Activated CD8-positive, alpha-beta memory T cell treated with anti-CD3 and anti-CD28 coated beads, Interleukin-2, amount 10 ng/mL, durations not matched to agents 7 days and 5 days (primary cell): ENCODE data around the gene ZNF358. TPM values are rescaled to one million over a fixed set of nuclear protein-coding genes. Genes with fewer than 3 reads are reported as not detected.

ENCODE experiments used
- ATAC-seq: fragments of 150-1000 bp; cut with Tn5 transposase; one replicate; pipeline ENCODE4 v1.10.0; 2021; ENCODE audit warnings: moderate library complexity
- CTCF ChIA-PET: fragments of 350-600 bp; sonication (Branson Sonifier 250); formaldehyde crosslinking; loops from one replicate; lab custom pipeline; 2021; ENCODE audit warnings: antibody characterized with exemption; lab: Charles Lee
- DNase-seq: peaks from one replicate; pipeline ENCODE4 v3.0.0-alpha.2; 2020
- H3K27ac Mint-ChIP-seq: one replicate; pipeline ENCODE4 v1.8.0; 2021; ENCODE audit warnings: mild to moderate bottlenecking, mixed read lengths
- H3K27me3 Mint-ChIP-seq: one replicate; pipeline ENCODE4 v1.8.0; 2021; ENCODE audit warnings: mixed read lengths
- H3K36me3 Mint-ChIP-seq: one replicate; pipeline ENCODE4 v1.8.0; 2021; ENCODE audit warnings: mild to moderate bottlenecking, mixed read lengths
- H3K4me1 Mint-ChIP-seq: one replicate; pipeline ENCODE4 v1.8.0; 2021; ENCODE audit warnings: mixed read lengths
- H3K4me3 Mint-ChIP-seq: one replicate; pipeline ENCODE4 v1.8.0; 2021; ENCODE audit warnings: mild to moderate bottlenecking, moderate library complexity, mixed read lengths
- H3K9me3 Mint-ChIP-seq: one replicate; pipeline ENCODE4 v1.8.0; 2022; ENCODE audit warnings: low read depth, mixed read lengths
- total RNA-seq, 2 experiments: library from RNA; stranded (reverse); gene quantifications; one replicate each; pipeline ENCODE4 v1.2.3, GENCODE V29; 2021

The ZNF358 gene
- total RNA-seq, 2 experiments from 2014 or later = 8.9 to 11.3 TPM

DNA sequence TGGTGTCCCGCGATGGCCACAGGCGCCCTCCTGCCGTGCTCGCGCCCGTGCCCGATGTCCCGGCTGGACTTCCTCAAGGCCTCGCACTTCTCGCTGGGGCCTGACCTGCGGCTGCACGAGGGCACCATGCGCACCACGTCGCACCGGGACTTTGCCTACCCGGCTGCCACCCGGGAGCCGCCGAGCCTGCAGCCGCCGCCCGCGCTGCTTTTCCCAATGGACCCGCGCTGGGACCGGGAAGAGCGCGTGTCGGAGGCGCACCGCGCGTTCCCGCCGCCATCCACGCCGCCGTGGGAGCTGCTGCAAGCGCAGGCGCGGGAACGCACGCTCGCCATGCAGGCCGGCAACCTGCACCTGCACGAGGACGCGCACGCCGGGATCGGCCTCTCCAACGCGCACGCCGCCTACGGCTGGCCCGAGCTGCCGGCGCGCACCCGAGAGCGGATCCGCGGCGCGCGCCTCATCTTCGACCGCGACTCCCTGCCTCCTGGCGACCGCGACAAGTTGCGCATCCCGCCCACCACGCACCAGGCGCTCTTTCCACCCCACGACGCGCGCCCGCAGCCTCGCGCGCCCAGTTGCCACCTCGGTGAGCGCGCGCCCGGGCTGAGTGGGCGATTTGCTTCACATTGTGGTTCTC is 15.0 kb upstream of the ZNF358 start:
- CTCF ChIA-PET = interaction anchor here (0.7 to 1.2 kb wide), 2 partner anchors 11 to 68 kb away, joined by 3 to 4 read pairs; no protein-coding TSS in a partner anchor
- Mint-ChIP-seq H3K36me3 (no peaks in the 10 kb centered on the region), H3K4me3 (peak overlapping the region; percentile 41), H3K9me3 (no peaks in the 10 kb centered on the region), H3K4me1 (peaks cover 12% of the 10 kb centered on the region), H3K27me3 (peaks cover 46% of the 10 kb centered on the region), H3K27ac (no peak overlapping the region)
- DNase-seq (peak; percentile 75), ATAC-seq (peak; percentile 54)

DNA sequence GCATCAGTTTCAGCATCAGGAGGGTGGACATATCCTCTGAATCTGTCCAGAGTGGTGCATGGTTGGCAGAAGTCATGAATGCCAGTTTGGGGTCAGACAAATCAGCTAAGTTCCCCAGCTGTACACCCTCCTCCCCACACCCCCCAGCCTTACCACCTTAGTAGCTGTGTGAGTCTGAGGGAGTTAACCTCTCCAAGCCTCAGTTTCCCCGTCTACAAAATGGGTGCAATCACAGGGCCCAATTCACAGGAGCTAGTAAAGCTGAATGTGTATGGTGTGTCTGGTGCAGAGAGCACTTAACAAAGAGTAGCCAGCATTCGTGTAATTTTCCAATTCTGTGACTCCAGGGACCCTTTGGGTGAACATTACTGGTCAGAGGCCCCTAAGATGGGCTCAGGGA is 13.4 kb upstream of the ZNF358 start:
- Mint-ChIP-seq H3K4me1 (peaks cover 15% of the 10 kb centered on the region), H3K36me3 (no peaks in the 10 kb centered on the region), H3K27me3 (peaks cover 42% of the 10 kb centered on the region), H3K9me3 (no peaks in the 10 kb centered on the region), H3K27ac (no peak overlapping the region), H3K4me3 (no peak overlapping the region)
- CTCF ChIA-PET = no interaction called here
- DNase-seq (no peak), ATAC-seq (no peak)

DNA sequence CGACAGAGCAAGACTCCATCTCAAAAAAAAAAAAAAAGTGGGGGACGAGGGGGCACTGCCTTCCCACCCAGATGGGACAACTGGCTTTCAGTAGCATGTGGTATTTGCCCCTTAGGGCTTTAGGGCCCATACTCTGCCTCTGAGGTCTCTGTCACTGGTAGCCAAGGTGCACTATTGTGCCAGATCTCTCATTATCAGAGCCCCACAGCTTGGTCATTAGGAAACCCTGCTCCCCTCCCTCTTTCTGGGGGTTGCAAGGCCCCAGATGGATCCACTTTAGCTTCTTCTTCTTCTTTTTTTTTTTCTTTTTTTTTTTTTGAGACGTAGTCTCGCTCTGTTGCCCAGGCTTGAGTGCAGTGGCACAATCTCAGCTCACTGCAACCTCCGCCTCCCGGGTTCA is 11.2 kb upstream of the ZNF358 start:
- Mint-ChIP-seq H3K27me3 (peaks cover 38% of the 10 kb centered on the region), H3K4me1 (peaks cover 15% of the 10 kb centered on the region), H3K9me3 (no peaks in the 10 kb centered on the region), H3K27ac (no peak overlapping the region), H3K4me3 (no peak overlapping the region), H3K36me3 (no peaks in the 10 kb centered on the region)
- DNase-seq (no peak), ATAC-seq (no peak)
- CTCF ChIA-PET = no interaction called here

DNA sequence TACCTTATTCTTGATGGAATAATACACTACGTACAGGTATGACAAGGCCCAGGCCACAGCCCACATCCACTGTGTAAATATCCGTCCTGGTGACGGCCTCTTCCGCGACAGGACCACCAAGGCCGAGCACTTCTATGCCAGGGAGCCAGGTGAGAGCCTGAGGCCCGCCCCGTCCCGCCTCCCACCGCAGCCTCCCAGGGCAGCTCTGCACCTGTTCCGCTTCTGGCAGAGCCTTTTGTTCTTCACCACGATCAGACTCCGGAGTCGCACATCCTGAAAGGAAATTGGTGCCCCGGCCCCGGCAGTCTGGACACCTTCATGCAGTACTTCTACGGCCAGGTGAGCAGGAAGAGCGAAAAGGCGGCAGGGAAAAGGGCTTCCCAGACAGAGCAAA is 10.6 kb upstream of the ZNF358 start:
- no peak overlapping the region for H3K4me3 Mint-ChIP-seq
- CTCF ChIA-PET = no interaction called here
- H3K27ac Mint-ChIP-seq = no peak overlapping the region
- DNase-seq (no peak), ATAC-seq (no peak)
- peaks cover 15% of the 10 kb centered on the region for H3K4me1 Mint-ChIP-seq
- H3K9me3 Mint-ChIP-seq = no peaks in the 10 kb centered on the region
- peaks cover 36% of the 10 kb centered on the region for H3K27me3 Mint-ChIP-seq
- no peaks in the 10 kb centered on the region for H3K36me3 Mint-ChIP-seq

DNA sequence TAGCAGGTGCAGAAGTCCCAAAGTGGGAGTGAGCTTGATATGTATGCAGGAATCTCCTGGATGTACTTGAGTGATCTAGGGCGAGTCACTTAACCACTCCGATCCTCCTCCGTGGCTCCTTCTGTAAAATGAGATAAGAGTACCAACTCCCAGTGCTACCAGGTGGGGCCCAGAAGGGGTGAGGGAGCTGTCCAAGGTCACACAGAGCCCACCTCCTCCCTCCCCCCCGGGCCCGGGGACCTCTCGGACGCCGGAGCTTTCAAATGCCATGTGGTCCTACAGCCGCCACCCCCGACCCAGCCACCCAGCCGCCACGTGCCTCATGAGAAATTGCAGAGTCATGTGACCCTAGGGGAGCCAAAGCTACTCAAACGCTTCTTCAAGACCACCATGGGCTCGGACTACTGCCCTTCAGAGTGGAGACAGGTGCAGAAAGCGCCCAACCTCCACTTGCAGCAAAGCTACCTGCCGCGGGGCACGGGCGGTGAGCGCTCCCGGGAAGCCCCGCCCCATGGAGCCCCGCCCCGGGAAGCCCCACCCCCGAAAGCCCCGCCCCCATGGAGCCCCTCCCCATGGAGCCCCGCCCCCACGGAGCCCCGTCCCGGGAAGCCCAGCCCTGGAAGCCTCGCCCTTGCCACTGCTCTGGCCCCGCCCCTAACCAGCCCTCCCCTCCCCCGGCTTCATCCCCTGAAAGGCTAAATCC is 10.1 kb upstream of the ZNF358 start:
- H3K27ac Mint-ChIP-seq = no peak overlapping the region
- peaks cover 36% of the 10 kb centered on the region for H3K27me3 Mint-ChIP-seq
- no peak for DNase-seq
- no peak overlapping the region for H3K4me3 Mint-ChIP-seq
- peak; percentile 41 for ATAC-seq
- CTCF ChIA-PET = interaction anchor here (1.6 kb wide), 1 partner anchor 19 kb away, joined by 4 read pairs; no protein-coding TSS in a partner anchor
- no peaks in the 10 kb centered on the region for H3K9me3 Mint-ChIP-seq
- H3K4me1 Mint-ChIP-seq = peaks cover 15% of the 10 kb centered on the region
- H3K36me3 Mint-ChIP-seq = no peaks in the 10 kb centered on the region

DNA sequence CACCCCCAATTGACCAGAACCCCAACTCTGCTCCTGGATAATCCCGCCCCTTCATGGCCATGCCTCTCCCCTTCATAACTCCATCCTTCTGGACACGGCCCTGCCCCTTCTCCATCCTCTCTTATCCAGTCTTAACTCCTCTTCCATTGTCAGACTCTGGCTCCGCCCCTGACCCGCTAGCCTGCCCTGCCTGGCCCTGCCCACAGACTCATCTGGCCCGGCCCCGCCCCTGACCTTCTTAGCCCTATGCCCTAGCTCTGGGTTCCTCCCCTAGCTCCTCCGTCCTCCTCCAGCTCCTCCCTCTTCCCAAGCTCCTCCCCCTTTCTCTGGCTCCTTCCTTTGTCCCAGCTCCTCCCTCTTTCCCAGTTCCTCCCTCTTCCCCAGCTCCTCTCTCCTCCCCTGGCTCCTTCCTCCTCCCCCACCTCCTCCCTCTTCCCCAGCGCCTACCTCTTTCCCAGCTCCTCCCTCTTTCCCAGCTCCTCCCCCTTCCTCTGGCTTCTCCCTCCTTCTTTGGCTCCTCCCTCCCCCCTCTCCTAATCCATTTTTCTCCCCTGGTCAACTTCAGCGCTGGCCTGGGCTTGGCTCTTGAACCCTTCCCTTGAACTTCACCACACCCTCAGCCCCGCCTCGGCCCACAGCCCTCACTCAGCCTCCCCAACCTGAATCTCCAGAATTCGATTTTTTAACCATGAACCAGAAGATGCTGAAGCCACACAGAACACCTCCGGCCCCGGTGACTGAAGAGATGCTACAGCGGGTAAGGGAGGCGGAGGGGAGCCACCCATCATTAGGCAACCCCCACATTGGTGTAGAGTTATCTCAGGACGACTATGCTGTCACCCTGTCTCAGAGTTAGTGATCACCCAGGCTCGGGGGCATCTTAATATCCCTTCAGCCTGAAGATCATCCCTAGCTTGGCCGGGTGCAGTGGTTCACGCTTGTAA is 9.2 kb upstream of the ZNF358 start:
- CTCF ChIA-PET = interaction anchor here (1.4 to 1.6 kb wide), 2 partner anchors 20 to 62 kb away, joined by 4 read pairs; no protein-coding TSS in a partner anchor
- peaks cover 31% of the 10 kb centered on the region for H3K27me3 Mint-ChIP-seq
- H3K4me3 Mint-ChIP-seq = no peak overlapping the region
- peak; percentile 77 for DNase-seq
- peaks cover 13% of the 10 kb centered on the region for H3K4me1 Mint-ChIP-seq
- ATAC-seq = peak; percentile 79
- H3K36me3 Mint-ChIP-seq = no peaks in the 10 kb centered on the region
- no peaks in the 10 kb centered on the region for H3K9me3 Mint-ChIP-seq
- H3K27ac Mint-ChIP-seq = no peak overlapping the region

DNA sequence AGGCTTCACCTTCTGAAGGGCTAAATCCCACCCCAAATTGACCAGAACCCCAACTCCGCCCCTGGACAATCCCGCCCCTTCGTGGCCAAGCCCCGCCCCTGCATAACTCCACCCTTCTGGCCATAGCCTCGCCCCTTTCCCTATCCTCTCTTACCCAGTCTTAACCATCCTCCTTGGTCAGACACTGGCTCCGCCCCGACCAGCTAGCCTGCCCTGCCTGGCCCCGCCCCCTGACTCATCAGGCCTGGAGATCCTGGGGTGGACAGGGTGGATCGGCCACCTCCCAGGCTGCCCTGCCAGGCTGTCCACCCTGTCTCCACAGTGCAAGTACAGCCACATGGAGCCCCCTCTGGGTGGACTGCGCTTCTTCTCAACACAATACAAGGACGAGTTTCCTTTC is 8.0 kb upstream of the ZNF358 start:
- Mint-ChIP-seq H3K27ac (no peak overlapping the region), H3K27me3 (peaks cover 22% of the 10 kb centered on the region), H3K4me3 (no peak overlapping the region), H3K9me3 (no peaks in the 10 kb centered on the region), H3K4me1 (peaks cover 13% of the 10 kb centered on the region), H3K36me3 (no peaks in the 10 kb centered on the region)
- ATAC-seq (peak; percentile 31), DNase-seq (no peak)
- CTCF ChIA-PET = interaction anchor here (1.4 kb wide), 1 partner anchor 60 kb away, joined by 4 read pairs; no protein-coding TSS in a partner anchor

DNA sequence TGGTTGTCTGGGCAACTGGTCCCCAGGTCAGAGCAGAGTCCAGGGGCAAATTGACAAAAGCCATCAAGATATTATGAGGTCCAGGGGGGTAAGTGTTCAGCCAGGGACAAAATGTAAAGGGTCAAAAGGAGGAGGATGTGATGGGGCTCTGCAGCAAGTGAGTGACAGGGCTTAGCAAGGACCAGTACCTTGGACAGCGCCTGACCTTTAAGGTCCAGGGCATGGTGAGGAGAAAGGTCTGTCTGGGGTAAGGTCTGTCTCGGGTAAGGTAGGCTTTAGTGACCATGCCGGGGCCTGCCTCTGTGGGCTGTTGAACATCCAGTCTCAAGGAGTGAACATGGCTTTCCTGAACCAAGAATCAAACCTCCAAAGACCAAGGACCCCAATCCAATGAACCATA is 6.3 kb upstream of the ZNF358 start:
- ATAC-seq (no peak), DNase-seq (no peak)
- Mint-ChIP-seq H3K27ac (no peak overlapping the region), H3K27me3 (peaks cover 24% of the 10 kb centered on the region), H3K36me3 (no peaks in the 10 kb centered on the region), H3K4me1 (peaks cover 13% of the 10 kb centered on the region), H3K4me3 (no peak overlapping the region), H3K9me3 (no peaks in the 10 kb centered on the region)
- CTCF ChIA-PET = no interaction called here

DNA sequence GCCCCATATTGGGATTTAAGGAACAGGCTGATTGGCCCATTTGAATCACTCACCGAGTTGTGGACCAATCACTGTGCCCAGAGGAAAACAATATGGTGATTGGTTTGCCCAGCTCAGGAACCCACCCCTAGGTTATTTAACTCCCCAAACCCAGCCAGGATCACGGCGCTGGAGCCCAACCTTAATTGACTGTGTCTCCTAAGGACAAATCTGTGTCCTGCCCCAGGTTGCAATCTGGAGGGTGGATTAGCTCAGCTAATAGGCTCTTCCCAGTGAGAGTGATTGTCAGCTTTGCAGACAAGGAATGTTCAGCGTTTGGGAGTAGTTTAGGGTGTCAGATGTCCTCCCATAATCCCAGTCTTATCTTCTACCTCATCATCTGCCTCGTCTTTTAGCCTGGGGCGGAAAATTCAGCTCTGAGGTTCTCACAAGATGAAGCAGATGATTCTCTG is 3.5 kb upstream of the ZNF358 start:
- Mint-ChIP-seq H3K9me3 (no peaks in the 10 kb centered on the region), H3K4me1 (peaks cover 4% of the 10 kb centered on the region), H3K27me3 (peaks cover 27% of the 10 kb centered on the region), H3K36me3 (no peaks in the 10 kb centered on the region), H3K4me3 (no peak overlapping the region), H3K27ac (no peak overlapping the region)
- no peak for ATAC-seq
- DNase-seq = no peak
- CTCF ChIA-PET = interaction anchor here (2.2 kb wide), 1 partner anchor 56 kb away, joined by 6 read pairs; no protein-coding TSS in a partner anchor

DNA sequence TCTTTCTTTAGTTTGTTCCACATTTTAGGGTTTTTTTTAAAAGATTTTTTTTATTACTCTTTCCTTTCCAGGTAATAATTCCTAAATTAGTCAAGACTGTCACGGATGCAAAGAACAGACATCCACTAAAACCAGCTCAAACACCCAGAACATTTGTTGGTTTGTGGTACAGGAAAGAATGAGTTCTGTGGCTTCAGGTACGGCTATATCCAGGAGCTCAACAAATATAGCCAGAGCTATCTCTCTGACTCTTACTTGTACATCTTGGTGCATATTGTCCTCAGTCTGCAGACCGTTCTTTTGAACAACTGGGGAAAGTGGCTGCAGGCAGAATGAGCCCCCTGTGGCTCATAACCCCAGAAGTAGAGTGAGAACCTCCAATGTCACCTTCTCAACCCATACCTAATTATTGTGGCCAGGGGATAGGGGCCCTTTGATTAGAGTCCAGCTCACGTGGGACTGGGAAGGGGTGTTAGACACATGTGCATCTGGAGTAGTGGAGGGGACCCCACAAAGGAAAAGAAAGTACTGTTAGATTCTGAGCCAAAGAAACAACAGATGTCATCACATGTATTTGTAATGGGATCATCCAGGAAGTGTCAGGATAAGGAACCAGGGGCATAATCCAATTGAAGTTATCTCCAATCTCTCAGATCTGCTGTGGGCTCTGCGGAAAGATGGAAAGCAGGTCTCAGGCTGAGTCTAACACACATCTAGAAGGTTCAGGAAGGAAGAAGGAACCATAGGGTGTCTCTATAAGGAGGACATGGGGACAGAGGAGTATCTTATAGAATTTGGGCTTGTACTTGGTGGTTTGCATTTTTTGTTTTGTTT is 1.9 kb upstream of the ZNF358 start:
- Mint-ChIP-seq H3K4me1 (peaks cover 4% of the 10 kb centered on the region), H3K9me3 (no peaks in the 10 kb centered on the region), H3K27ac (no peak overlapping the region), H3K4me3 (no peak overlapping the region), H3K27me3 (peaks cover 27% of the 10 kb centered on the region), H3K36me3 (no peaks in the 10 kb centered on the region)
- ATAC-seq (no peak), DNase-seq (no peak)
- CTCF ChIA-PET = interaction anchor here (1.3 to 2.2 kb wide), 2 partner anchors 54 to 167 kb away, joined by 3 to 6 read pairs; partner anchors contain the start of gene TRAPPC5

DNA sequence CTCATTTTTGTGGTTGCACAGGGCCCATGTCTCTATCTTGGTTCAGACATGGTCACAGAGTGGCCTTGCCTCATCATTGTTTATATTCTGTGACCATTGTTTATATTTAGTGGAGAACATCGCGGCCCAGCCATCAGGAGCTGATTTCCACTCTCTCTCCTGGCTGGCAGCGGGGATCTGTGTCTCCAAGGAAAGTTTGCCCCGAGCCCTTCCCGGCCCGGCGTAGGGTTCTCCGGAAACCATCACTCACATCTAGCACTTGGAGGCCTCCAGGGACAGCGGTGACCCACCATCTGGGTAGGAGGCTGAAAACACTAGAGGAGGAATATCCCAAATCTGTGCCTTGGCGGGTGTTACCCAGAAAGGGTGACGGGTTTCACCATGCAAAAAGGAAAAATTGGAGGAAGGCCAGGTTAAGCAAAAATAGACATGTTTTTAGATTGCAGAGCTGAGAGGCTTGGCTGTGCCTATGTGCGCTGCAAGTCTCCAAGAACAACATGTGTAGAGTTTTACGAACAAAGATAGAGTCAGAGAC is 726 bp upstream of the ZNF358 start:
- DNase-seq (no peak), ATAC-seq (no peak)
- peaks cover 4% of the 10 kb centered on the region for H3K4me1 Mint-ChIP-seq
- H3K36me3 Mint-ChIP-seq = no peaks in the 10 kb centered on the region
- H3K27me3 Mint-ChIP-seq = peaks cover 24% of the 10 kb centered on the region
- no peaks in the 10 kb centered on the region for H3K9me3 Mint-ChIP-seq
- CTCF ChIA-PET = interaction anchor here (1.3 kb wide), 1 partner anchor 166 kb away, joined by 3 read pairs; the partner anchor contains the start of gene TRAPPC5
- peak overlapping the region; percentile 25 for H3K27ac Mint-ChIP-seq
- H3K4me3 Mint-ChIP-seq = peak overlapping the region; percentile 72

DNA sequence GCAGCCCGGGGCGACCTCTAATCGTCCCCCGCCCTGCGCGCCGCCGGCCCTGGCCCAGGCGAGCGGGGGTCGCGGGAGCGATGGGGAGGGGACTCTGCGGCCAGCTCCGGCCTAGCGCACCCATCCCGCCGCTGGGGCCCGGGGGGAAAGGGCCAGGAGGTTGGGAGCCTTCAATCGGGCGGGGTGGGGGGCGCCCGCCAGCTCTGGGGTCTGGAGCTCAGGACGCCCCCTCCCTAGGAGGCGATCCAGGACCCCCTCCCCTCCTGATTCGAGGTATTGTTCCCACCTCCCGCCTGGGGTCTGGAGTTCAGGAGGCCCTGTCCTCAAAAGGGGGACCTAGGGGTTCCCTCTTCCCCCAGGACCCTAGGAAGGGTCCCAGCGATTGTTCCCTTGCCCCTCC is 430 bp downstream of the ZNF358 start:
- Mint-ChIP-seq H3K4me1 (peaks cover 4% of the 10 kb centered on the region), H3K27ac (no peak overlapping the region), H3K4me3 (peak overlapping the region; percentile 60), H3K9me3 (no peaks in the 10 kb centered on the region), H3K36me3 (no peaks in the 10 kb centered on the region), H3K27me3 (peaks cover 24% of the 10 kb centered on the region)
- no peak for DNase-seq
- CTCF ChIA-PET = interaction anchor here (0.6 to 0.7 kb wide), 2 partner anchors 166 to 367 kb away, joined by 3 to 4 read pairs; no protein-coding TSS in a partner anchor
- ATAC-seq = peak; percentile 21
